ENCODE measurements around the gene IGFBPL1. TPM values are rescaled to one million over a fixed set of nuclear protein-coding genes. Genes with fewer than 3 reads are reported as not detected.

IGFBPL1 gene
- total and polyA plus RNA-seq, 10 of the 15 experiments (the other 5 are each of a cell fraction or from before 2014, with no cell fraction given), result 0.25 TPM; not detected in 9

DNA sequence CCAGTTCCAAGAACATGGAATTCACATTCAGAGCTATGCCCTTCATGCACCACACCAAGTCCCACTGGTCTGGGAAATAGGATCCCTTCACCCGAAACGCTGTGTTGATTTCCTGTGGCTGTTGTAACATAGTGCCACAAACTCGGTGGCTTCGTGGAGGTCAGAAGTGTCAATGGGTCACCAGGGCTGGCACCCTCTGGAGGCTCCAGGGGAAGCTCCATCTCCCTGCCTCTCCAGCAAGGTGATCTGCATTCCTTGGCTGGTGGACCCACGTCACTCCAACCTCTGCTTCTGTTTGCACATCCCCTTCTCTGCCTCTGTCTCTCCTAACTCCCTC lies 60.7 kb downstream of the IGFBPL1 start:
- TF ChIP-seq MEF2A (IDR thresholded peaks at IDR 0.05; ENCODE audit: insufficient read depth, low read depth, low read length) (no peak), ZNF207 (IDR thresholded peaks at IDR 0.05; ENCODE audit: borderline replicate concordance) (no peak), BHLHE40 (IDR thresholded peaks at IDR 0.05; ENCODE audit: borderline replicate concordance in 1 of 2, low read depth in 2 of 2, low read length in 1 of 2) (no peak), ZNF24 (IDR thresholded peaks at IDR 0.05) (no peak), NR2C2 (IDR thresholded peaks at IDR 0.05; ENCODE audit: borderline replicate concordance, control insufficient read depth, insufficient read length, low read depth) (no peak)
- TF ChIP-seq, protein P1, sequence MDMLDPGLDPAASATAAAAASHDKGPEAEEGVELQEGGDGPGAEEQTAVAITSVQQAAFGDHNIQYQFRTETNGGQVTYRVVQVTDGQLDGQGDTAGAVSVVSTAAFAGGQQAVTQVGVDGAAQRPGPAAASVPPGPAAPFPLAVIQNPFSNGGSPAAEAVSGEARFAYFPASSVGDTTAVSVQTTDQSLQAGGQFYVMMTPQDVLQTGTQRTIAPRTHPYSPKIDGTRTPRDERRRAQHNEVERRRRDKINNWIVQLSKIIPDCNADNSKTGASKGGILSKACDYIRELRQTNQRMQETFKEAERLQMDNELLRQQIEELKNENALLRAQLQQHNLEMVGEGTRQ (IDR thresholded peaks at IDR 0.05; ENCODE audit: borderline replicate concordance, low read depth, low read length), result no peak
- TF ChIP-seq, protein P2, sequence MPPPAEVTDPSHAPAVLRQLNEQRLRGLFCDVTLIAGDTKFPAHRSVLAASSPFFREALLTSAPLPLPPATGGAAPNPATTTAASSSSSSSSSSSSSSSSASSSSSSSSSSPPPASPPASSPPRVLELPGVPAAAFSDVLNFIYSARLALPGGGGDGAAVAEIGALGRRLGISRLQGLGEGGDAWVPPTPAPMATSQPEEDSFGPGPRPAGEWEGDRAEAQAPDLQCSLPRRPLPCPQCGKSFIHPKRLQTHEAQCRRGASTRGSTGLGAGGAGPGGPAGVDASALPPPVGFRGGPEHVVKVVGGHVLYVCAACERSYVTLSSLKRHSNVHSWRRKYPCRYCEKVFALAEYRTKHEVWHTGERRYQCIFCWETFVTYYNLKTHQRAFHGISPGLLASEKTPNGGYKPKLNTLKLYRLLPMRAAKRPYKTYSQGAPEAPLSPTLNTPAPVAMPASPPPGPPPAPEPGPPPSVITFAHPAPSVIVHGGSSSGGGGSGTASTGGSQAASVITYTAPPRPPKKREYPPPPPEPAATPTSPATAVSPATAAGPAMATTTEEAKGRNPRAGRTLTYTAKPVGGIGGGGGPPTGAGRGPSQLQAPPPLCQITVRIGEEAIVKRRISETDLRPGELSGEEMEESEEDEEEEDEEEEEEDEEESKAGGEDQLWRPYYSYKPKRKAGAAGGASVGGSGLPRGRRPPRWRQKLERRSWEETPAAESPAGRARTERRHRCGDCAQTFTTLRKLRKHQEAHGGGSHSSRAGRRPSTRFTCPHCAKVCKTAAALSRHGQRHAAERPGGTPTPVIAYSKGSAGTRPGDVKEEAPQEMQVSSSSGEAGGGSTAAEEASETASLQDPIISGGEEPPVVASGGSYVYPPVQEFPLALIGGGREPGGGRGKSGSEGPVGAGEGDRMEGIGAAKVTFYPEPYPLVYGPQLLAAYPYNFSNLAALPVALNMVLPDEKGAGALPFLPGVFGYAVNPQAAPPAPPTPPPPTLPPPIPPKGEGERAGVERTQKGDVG (CRISPR knock-in tag; IDR thresholded peaks at IDR 0.05), result no peak
- TF ChIP-seq, protein P3, sequence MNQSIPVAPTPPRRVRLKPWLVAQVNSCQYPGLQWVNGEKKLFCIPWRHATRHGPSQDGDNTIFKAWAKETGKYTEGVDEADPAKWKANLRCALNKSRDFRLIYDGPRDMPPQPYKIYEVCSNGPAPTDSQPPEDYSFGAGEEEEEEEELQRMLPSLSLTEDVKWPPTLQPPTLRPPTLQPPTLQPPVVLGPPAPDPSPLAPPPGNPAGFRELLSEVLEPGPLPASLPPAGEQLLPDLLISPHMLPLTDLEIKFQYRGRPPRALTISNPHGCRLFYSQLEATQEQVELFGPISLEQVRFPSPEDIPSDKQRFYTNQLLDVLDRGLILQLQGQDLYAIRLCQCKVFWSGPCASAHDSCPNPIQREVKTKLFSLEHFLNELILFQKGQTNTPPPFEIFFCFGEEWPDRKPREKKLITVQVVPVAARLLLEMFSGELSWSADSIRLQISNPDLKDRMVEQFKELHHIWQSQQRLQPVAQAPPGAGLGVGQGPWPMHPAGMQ (IDR thresholded peaks at IDR 0.05; ENCODE audit: borderline replicate concordance), result no peak
- ChIA-PET SMC1A (ENCODE audit: uncharacterized antibody, unreplicated experiment) (interaction anchor here (0.8 to 4.9 kb wide), 9 partner anchors 10 to 772 kb away, joined by 3 to 35 read pairs (median 4); partner anchors contain the start of gene TOMM5), POLR2A (no interaction called here), CTCF (interaction anchor here (0.6 to 10.7 kb wide), 12 partner anchors 10 to 460 kb away, joined by 3 to 120 read pairs (median 3); no protein-coding TSS in a partner anchor), RAD21 (ENCODE audit: unreplicated experiment) (interaction anchor here (0.9 to 5.4 kb wide), 4 partner anchors 272 to 450 kb away, joined by 3 to 31 read pairs (median 18); no protein-coding TSS in a partner anchor)
- Histone ChIP-seq H3K79me2 (ENCODE audit: control insufficient read depth, insufficient read depth, low read length) (no peaks in the 10 kb centered on the region), H3K4me3 (no peak overlapping the region), H3K36me3 (ENCODE audit: control insufficient read depth in 2 of 2, insufficient read depth in 2 of 2, low read length in 1 of 2) (no peaks in the 10 kb centered on the region), H3K9ac (ENCODE audit: control insufficient read depth, insufficient read depth, low read length) (no peak overlapping the region), H3K9me3 (replicated peaks; ENCODE audit: control insufficient read depth, insufficient read depth, low read length) (no peaks in the 10 kb centered on the region), H3K4me2 (ENCODE audit: control insufficient read depth, insufficient read depth) (no peak overlapping the region), H4K20me1 (ENCODE audit: control insufficient read depth, insufficient read depth) (no peaks in the 10 kb centered on the region), H3K4me1 (ENCODE audit: control insufficient read depth, insufficient read depth, low read length) (no peaks in the 10 kb centered on the region), H3K27ac (ENCODE audit: control insufficient read depth, insufficient read depth) (no peak overlapping the region), H2AFZ (ENCODE audit: control insufficient read depth, low read depth, low read length) (no peak overlapping the region), H3K27me3 (replicated peaks in 1 of 2; ENCODE audit: control insufficient read depth in 2 of 2, insufficient read depth in 2 of 2, low read length in 1 of 2) (no peaks in the 10 kb centered on the region)
- no peak for FAIRE-seq
- 7% methylated on average over 5 of the region's 5 CpGs for whole genome bisulfite sequencing (ENCODE audit: insufficient coverage, insufficient replicate concordance, low lambda C conversion rate, missing lambda C conversion rate)
- ATAC-seq, result no peak
- no TSS peak for BruUV-seq (replicated peaks)
- no peak for DNase-seq (ENCODE audit: low read depth, low spot score)
- in situ Hi-C loops (cut with MboI), result loop anchor here (5.0 kb wide), 1 partner anchor 451 kb away; no protein-coding TSS in a partner anchor
- intact Hi-C loops (cut with micrococcal nuclease; ENCODE audit: unreplicated experiment), result loop anchor here (1.0 to 2.0 kb wide), 4 partner anchors 275 to 617 kb away; partner anchors contain the start of gene SLC25A51
